H1 (cell line): Measurements from ENCODE around the gene MICU1. TPM values are rescaled to one million over a fixed set of nuclear protein-coding genes. Genes with fewer than 3 reads are reported as not detected.

Source experiments
- BACH1 ChIP-seq: IDR thresholded peaks from 2 replicates; pipeline ENCODE4 v1.6.1; 2012; ENCODE audit warnings: low read length, improper control_type of control experiment
- EGR1 ChIP-seq: IDR thresholded peaks from 2 replicates; pipeline ENCODE4 v1.6.1; 2011; ENCODE audit warnings: low read depth, low read length, borderline replicate concordance
- JUN ChIP-seq: IDR thresholded peaks from 2 replicates; pipeline ENCODE4 v1.6.1; 2011; ENCODE audit warnings: low read depth, mild to moderate bottlenecking, improper control_type of control experiment, low read length
- RFX5 ChIP-seq: IDR thresholded peaks from 2 replicates; pipeline ENCODE4 v1.6.1; 2011; ENCODE audit warnings: low read depth, low read length, improper control_type of control experiment, borderline replicate concordance
- SP2 ChIP-seq: IDR thresholded peaks from 2 replicates; pipeline ENCODE4 v1.6.1; 2012; ENCODE audit warnings: mild to moderate bottlenecking, low read length, inconsistent platforms
- SP4 ChIP-seq: IDR thresholded peaks from 2 replicates; pipeline ENCODE4 v1.6.1; 2012; ENCODE audit warnings: low read length, inconsistent platforms
- polyA plus RNA-seq, 7 experiments: library from polyadenylated mRNA; depleted of rRNA in 3 of 7; stranded (reverse) in 5 of 7; unstranded in 2 of 7; fragments of >200 nt in 5 of 7; fragments of 200-250 nt in 2 of 7; gene quantifications; 1 replicate in 5 of 7; 2 replicates in 1 of 7; 4 replicates in 1 of 7; pipeline versions ENCODE4 v1.2.1 to v1.2.3, GENCODE V29; 2011 to 2013; ENCODE audit warnings: missing spikeins in 2 of 7, mixed read lengths in 2 of 7
- total RNA-seq: library from RNA; stranded (reverse); fragmentation: NEBNext Ultra II Directional; extraction: Animal tissue kit (Norgen Biotek cat#: 25700); gene quantifications from 2 replicates; pipeline ENCODE4 v1.2.1, GENCODE V29; 2021
- TF ChIP-seq, protein P1 (sequence below): fragments of 300-600 bp; sonication (generic); IDR thresholded peaks from 2 replicates; pipeline ENCODE4 v1.7.1; 2012; ENCODE audit warnings: low read length, moderate library complexity, mild to moderate bottlenecking, inconsistent platforms; ENCODE audit not compliant: insufficient replicate concordance

The MICU1 gene
- total and polyA plus RNA-seq, 2 of the 8 experiments (the other 6 are each of a cell fraction or from before 2014, with no cell fraction given) = 18.0 to 36.7 TPM

DNA sequence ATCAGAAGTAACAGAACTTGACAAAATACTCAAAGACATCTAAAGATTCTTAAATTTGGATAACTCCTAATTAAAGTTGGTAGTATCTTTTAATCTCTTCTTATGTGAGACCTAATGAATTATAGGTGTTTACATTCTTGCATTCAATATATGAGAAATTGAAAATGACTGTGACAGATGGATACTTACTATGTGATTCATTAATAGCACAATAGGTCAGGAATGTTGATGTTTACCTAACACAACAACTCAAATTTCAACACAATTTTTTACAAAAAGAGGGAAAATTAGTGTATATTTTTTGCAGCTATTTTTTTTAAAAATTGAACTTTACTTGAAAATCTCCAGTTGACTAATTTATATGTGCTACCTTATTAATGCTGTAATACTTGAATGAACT lies 34.3 kb upstream of the MICU1 start (continued):
- TF ChIP-seq, protein P1, sequence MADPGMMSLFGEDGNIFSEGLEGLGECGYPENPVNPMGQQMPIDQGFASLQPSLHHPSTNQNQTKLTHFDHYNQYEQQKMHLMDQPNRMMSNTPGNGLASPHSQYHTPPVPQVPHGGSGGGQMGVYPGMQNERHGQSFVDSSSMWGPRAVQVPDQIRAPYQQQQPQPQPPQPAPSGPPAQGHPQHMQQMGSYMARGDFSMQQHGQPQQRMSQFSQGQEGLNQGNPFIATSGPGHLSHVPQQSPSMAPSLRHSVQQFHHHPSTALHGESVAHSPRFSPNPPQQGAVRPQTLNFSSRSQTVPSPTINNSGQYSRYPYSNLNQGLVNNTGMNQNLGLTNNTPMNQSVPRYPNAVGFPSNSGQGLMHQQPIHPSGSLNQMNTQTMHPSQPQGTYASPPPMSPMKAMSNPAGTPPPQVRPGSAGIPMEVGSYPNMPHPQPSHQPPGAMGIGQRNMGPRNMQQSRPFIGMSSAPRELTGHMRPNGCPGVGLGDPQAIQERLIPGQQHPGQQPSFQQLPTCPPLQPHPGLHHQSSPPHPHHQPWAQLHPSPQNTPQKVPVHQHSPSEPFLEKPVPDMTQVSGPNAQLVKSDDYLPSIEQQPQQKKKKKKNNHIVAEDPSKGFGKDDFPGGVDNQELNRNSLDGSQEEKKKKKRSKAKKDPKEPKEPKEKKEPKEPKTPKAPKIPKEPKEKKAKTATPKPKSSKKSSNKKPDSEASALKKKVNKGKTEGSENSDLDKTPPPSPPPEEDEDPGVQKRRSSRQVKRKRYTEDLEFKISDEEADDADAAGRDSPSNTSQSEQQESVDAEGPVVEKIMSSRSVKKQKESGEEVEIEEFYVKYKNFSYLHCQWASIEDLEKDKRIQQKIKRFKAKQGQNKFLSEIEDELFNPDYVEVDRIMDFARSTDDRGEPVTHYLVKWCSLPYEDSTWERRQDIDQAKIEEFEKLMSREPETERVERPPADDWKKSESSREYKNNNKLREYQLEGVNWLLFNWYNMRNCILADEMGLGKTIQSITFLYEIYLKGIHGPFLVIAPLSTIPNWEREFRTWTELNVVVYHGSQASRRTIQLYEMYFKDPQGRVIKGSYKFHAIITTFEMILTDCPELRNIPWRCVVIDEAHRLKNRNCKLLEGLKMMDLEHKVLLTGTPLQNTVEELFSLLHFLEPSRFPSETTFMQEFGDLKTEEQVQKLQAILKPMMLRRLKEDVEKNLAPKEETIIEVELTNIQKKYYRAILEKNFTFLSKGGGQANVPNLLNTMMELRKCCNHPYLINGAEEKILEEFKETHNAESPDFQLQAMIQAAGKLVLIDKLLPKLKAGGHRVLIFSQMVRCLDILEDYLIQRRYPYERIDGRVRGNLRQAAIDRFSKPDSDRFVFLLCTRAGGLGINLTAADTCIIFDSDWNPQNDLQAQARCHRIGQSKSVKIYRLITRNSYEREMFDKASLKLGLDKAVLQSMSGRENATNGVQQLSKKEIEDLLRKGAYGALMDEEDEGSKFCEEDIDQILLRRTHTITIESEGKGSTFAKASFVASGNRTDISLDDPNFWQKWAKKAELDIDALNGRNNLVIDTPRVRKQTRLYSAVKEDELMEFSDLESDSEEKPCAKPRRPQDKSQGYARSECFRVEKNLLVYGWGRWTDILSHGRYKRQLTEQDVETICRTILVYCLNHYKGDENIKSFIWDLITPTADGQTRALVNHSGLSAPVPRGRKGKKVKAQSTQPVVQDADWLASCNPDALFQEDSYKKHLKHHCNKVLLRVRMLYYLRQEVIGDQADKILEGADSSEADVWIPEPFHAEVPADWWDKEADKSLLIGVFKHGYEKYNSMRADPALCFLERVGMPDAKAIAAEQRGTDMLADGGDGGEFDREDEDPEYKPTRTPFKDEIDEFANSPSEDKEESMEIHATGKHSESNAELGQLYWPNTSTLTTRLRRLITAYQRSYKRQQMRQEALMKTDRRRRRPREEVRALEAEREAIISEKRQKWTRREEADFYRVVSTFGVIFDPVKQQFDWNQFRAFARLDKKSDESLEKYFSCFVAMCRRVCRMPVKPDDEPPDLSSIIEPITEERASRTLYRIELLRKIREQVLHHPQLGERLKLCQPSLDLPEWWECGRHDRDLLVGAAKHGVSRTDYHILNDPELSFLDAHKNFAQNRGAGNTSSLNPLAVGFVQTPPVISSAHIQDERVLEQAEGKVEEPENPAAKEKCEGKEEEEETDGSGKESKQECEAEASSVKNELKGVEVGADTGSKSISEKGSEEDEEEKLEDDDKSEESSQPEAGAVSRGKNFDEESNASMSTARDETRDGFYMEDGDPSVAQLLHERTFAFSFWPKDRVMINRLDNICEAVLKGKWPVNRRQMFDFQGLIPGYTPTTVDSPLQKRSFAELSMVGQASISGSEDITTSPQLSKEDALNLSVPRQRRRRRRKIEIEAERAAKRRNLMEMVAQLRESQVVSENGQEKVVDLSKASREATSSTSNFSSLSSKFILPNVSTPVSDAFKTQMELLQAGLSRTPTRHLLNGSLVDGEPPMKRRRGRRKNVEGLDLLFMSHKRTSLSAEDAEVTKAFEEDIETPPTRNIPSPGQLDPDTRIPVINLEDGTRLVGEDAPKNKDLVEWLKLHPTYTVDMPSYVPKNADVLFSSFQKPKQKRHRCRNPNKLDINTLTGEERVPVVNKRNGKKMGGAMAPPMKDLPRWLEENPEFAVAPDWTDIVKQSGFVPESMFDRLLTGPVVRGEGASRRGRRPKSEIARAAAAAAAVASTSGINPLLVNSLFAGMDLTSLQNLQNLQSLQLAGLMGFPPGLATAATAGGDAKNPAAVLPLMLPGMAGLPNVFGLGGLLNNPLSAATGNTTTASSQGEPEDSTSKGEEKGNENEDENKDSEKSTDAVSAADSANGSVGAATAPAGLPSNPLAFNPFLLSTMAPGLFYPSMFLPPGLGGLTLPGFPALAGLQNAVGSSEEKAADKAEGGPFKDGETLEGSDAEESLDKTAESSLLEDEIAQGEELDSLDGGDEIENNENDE = no peak
- TF ChIP-seq SP2 (no peak), BACH1 (no peak), EGR1 (no peak), JUN (no peak), SP4 (no peak), RFX5 (no peak)
